Measurements from ENCODE around the gene RUFY3.

- TF ChIP-seq, protein P1, sequence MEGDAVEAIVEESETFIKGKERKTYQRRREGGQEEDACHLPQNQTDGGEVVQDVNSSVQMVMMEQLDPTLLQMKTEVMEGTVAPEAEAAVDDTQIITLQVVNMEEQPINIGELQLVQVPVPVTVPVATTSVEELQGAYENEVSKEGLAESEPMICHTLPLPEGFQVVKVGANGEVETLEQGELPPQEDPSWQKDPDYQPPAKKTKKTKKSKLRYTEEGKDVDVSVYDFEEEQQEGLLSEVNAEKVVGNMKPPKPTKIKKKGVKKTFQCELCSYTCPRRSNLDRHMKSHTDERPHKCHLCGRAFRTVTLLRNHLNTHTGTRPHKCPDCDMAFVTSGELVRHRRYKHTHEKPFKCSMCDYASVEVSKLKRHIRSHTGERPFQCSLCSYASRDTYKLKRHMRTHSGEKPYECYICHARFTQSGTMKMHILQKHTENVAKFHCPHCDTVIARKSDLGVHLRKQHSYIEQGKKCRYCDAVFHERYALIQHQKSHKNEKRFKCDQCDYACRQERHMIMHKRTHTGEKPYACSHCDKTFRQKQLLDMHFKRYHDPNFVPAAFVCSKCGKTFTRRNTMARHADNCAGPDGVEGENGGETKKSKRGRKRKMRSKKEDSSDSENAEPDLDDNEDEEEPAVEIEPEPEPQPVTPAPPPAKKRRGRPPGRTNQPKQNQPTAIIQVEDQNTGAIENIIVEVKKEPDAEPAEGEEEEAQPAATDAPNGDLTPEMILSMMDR (IDR thresholded peaks at IDR 0.05; ENCODE audit: low read depth, low read length, missing input control) = no peak
- peak in 1 of 2 donors; percentile 22 for TF ChIP-seq JUND (IDR thresholded peaks at IDR 0.05)
- peak; percentile 42 for TF ChIP-seq YY1 (IDR thresholded peaks at IDR 0.05)
- peak in 1 of 2 donors; percentile 53 for TF ChIP-seq RAD21 (IDR thresholded peaks at IDR 0.05)
- no peak for TF ChIP-seq HNF4G (IDR thresholded peaks at IDR 0.05)
- TF ChIP-seq, protein P2, sequence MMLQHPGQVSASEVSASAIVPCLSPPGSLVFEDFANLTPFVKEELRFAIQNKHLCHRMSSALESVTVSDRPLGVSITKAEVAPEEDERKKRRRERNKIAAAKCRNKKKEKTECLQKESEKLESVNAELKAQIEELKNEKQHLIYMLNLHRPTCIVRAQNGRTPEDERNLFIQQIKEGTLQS (IDR thresholded peaks at IDR 0.05) = no peak
- TF ChIP-seq FOXA1 (IDR thresholded peaks at IDR 0.05) = no peak
- TF ChIP-seq TAF1 (conservative IDR thresholded peaks at IDR 0.05) = no peak
- TF ChIP-seq REST (IDR thresholded peaks at IDR 0.05) = no peak
- no peak for TF ChIP-seq GABPA (IDR thresholded peaks at IDR 0.05 in 1 of 2, conservative IDR thresholded peaks at IDR 0.05 in 1 of 2)
- peak; percentile 46 for TF ChIP-seq MAX (IDR thresholded peaks at IDR 0.05)
- TF ChIP-seq SP1 (IDR thresholded peaks at IDR 0.05) = peak; percentile 33
- TF ChIP-seq RXRA (IDR thresholded peaks at IDR 0.05) = peak; percentile 65 to 66
Measured at GRCh38 chr4:70778888-70779422, 57.2 kb downstream of the RUFY3 start.
